IMR-90 (cell line): ENCODE results near the gene EIF4G3. TPM values are rescaled to one million over a fixed set of nuclear protein-coding genes. Genes with fewer than 3 reads are reported as not detected.

Experiments
- ATAC-seq: fragments of 200-7000 bp; cut with Tn5 transposase; 2 replicates; pipeline ENCODE4 v1.9.1; 2020; ENCODE audit warnings: low read depth, mild to moderate bottlenecking, moderate library complexity
- BruUV-seq: library from RNA; stranded (reverse); fragments of 400-500 nt; replicated peaks from 2 replicates; lab custom pipeline; 2021; lab: Mats Ljungman, UMichigan
- CTCF ChIA-PET: fragments of 300-600 bp; formaldehyde crosslinking; extraction: SDS; loops from one replicate; lab custom pipeline; 2021; ENCODE audit warnings: antibody characterized with exemption; lab: Yijun Ruan, JAX
- POLR2A ChIA-PET: fragments of 300-600 bp; sonication (Branson Sonifier 250); formaldehyde crosslinking; loops from one replicate; lab custom pipeline; 2022; ENCODE audit warnings: antibody characterized with exemption; ENCODE audit not compliant: unreplicated experiment; lab: Charles Lee
- DNase-seq: peaks from one replicate; pipeline ENCODE4 v3.0.0; 2013
- H2AFZ ChIP-seq: replicated peaks from 2 replicates; pipeline ENCODE3; 2013; ENCODE audit warnings: low read length, mild to moderate bottlenecking; ENCODE audit not compliant: poor library complexity
- H2AK5ac ChIP-seq: 2 replicates; pipeline ENCODE4 v1.6.1; 2013; ENCODE audit warnings: low read depth, low read length, inconsistent platforms
- H2AK9ac ChIP-seq: replicated peaks from 2 replicates; pipeline ENCODE3; 2013; ENCODE audit warnings: mild to moderate bottlenecking, low read depth, low read length, moderate library complexity; ENCODE audit not compliant: poor library complexity
- H2BK120ac ChIP-seq: 2 replicates; pipeline ENCODE4 v1.6.1; 2013; ENCODE audit warnings: low read depth, low read length, inconsistent platforms
- H2BK15ac ChIP-seq: 3 replicates; pipeline ENCODE4 v1.6.1; 2013; ENCODE audit warnings: low read depth, low read length, inconsistent platforms
- H2BK20ac ChIP-seq: 2 replicates; pipeline ENCODE4 v1.6.1; 2013; ENCODE audit warnings: low read depth, mild to moderate bottlenecking, inconsistent platforms, low read length, moderate library complexity
- H2BK5ac ChIP-seq: 2 replicates; pipeline ENCODE4 v1.6.1; 2013; ENCODE audit warnings: mild to moderate bottlenecking, low read depth, low read length, inconsistent platforms; ENCODE audit not compliant: poor library complexity, severe bottlenecking
- H3K14ac ChIP-seq: replicated peaks from 2 replicates; pipeline ENCODE4 v1.6.1; 2013; ENCODE audit warnings: low read depth, low read length, inconsistent platforms
- H3K18ac ChIP-seq: 2 replicates; pipeline ENCODE4 v1.6.1; 2013; ENCODE audit warnings: low read depth, low read length, control low read depth
- H3K23ac ChIP-seq: 2 replicates; pipeline ENCODE4 v1.6.1; 2013; ENCODE audit warnings: low read depth, low read length, inconsistent platforms
- H3K27ac ChIP-seq: 2 replicates; pipeline ENCODE4 v1.5.1; 2013; ENCODE audit warnings: mild to moderate bottlenecking, control low read depth, low read length; ENCODE audit not compliant: insufficient read depth
- H3K27me3 ChIP-seq: 2 replicates; pipeline ENCODE4 v1.6.1; 2013; ENCODE audit warnings: low read length; ENCODE audit not compliant: control insufficient read depth, insufficient read depth
- H3K36me3 ChIP-seq: 2 replicates; pipeline ENCODE4 v1.6.1; 2013; ENCODE audit warnings: low read length, mixed read lengths; ENCODE audit not compliant: control insufficient read depth, insufficient read depth
- H3K4ac ChIP-seq: 2 replicates; pipeline ENCODE4 v1.6.1; 2013; ENCODE audit warnings: low read depth, low read length, inconsistent platforms
- H3K4me1 ChIP-seq: 2 replicates; pipeline ENCODE4 v1.6.1; 2013; ENCODE audit warnings: low read length, mixed read lengths; ENCODE audit not compliant: control insufficient read depth, insufficient read depth
- H3K4me2 ChIP-seq: 2 replicates; pipeline ENCODE4 v1.6.1; 2013; ENCODE audit warnings: low read depth, mild to moderate bottlenecking, control low read depth, low read length, moderate library complexity
- H3K4me3 ChIP-seq: 2 replicates; pipeline ENCODE4 v1.5.1; 2013; ENCODE audit warnings: low read depth, mild to moderate bottlenecking, control low read depth, low read length, moderate library complexity; ENCODE audit not compliant: insufficient read depth
- H3K56ac ChIP-seq: 2 replicates; pipeline ENCODE4 v1.6.1; 2013; ENCODE audit warnings: low read length, inconsistent platforms; ENCODE audit not compliant: insufficient read depth; ENCODE audit errors: extremely low read depth
- H3K79me1 ChIP-seq, 2 experiments: 2 replicates each; pipeline ENCODE4 v1.6.1; 2013; ENCODE audit warnings: low read length in 2 of 2, inconsistent platforms in 1 of 2, low read depth in 1 of 2
- H3K9ac ChIP-seq: 2 replicates; pipeline ENCODE4 v1.6.1; 2013; ENCODE audit warnings: low read depth, low read length, control low read depth
- H3K9me1 ChIP-seq: 2 replicates; pipeline ENCODE4 v1.6.1; 2013; ENCODE audit warnings: low read length, inconsistent platforms; ENCODE audit not compliant: insufficient read depth
- H3K9me3 ChIP-seq: 2 replicates; pipeline ENCODE4 v1.6.1; 2013; ENCODE audit warnings: low read length; ENCODE audit not compliant: control insufficient read depth, insufficient read depth
- H4K20me1 ChIP-seq: 2 replicates; pipeline ENCODE4 v1.6.1; 2013; ENCODE audit warnings: low read length, inconsistent platforms; ENCODE audit not compliant: insufficient read depth
- H4K5ac ChIP-seq: 2 replicates; pipeline ENCODE4 v1.6.1; 2013; ENCODE audit warnings: mild to moderate bottlenecking, low read depth, low read length, control low read depth
- H4K8ac ChIP-seq, 2 experiments: 2 replicates each; pipeline ENCODE4 v1.6.1; 2013; ENCODE audit warnings: low read depth in 2 of 2, low read length in 2 of 2, control low read depth in 1 of 2, inconsistent platforms in 1 of 2
- H4K91ac ChIP-seq: 2 replicates; pipeline ENCODE4 v1.6.1; 2013; ENCODE audit warnings: low read depth, low read length, inconsistent platforms; ENCODE audit not compliant: insufficient read depth
- POLR2A ChIP-seq: IDR thresholded peaks from 2 replicates; pipeline ENCODE4 v1.6.1; 2012; ENCODE audit warnings: mild to moderate bottlenecking, low read depth, low read length
- RCOR1 ChIP-seq: IDR thresholded peaks from 2 replicates; pipeline ENCODE4 v1.6.1; 2012; ENCODE audit warnings: mild to moderate bottlenecking, low read length, improper control_type of control experiment; ENCODE audit not compliant: insufficient replicate concordance
- USF2 ChIP-seq: fragments of 150-350 bp; IDR thresholded peaks from 2 replicates; pipeline ENCODE4 v1.6.1; 2017; ENCODE audit warnings: mild to moderate bottlenecking, antibody characterized with exemption, low read length, low read depth
- WGBS, 2 experiments: methylation state at CpG; one replicate each; pipeline versions ENCODE4 v1.1.5 to v1.1.7; 2013; ENCODE audit warnings: missing lambda C conversion rate in 2 of 2; ENCODE audit not compliant: insufficient read length in 1 of 2; ENCODE audit errors: extremely low coverage in 2 of 2; 5-methylcytosine and 5-hydroxymethylcytosine counted together
- dilution Hi-C: fragments of 300-500 bp; cut with HindIII; formaldehyde crosslinking; loops from one replicate; pipeline ENCODE4 v1.14.3; 2018; ENCODE audit warnings: low sequenced_read_pairs; ENCODE audit not compliant: unreplicated experiment
- in situ Hi-C: fragments of 300-500 bp; cut with MboI; formaldehyde crosslinking; loops from 3 replicates; pipeline ENCODE4 v1.14.3; 2019; ENCODE audit warnings: low sequenced_read_pairs, inconsistent platforms, mixed read lengths
- intact Hi-C: fragments of 100-400 bp; cut with micrococcal nuclease; formaldehyde crosslinking; loops from 2 replicates; pipeline ENCODE4 v1.10.0; 2022
- microRNA-seq, 2 experiments: library from miRNA; stranded (forward) in 1 of 2; unstranded in 1 of 2; fragments of 10-50 nt in 1 of 2; fragments of <30 nt in 1 of 2; gene quantifications in 1 of 2; microRNA quantifications in 1 of 2; one replicate each; pipeline versions ENCODE3 to v1.1.0; 2013 to 2020; ENCODE audit not compliant: insufficient read depth in 1 of 2, insufficient read length in 1 of 2, unreplicated experiment in 1 of 2
- polyA plus RNA-seq, 3 experiments: library from polyadenylated mRNA; depleted of rRNA; stranded (reverse); fragments of >200 nt; gene quantifications; 2 replicates each; pipeline ENCODE4 v1.2.3, GENCODE V29; 2012; ENCODE audit warnings: low replicate concordance in 1 of 3
- small RNA-seq, 5 experiments: library from RNA; depleted of rRNA; stranded (forward); fragments of <200 nt; gene quantifications; one replicate each; pipeline ENCODE3, GENCODE V24; 2012
- total RNA-seq: library from RNA; depleted of rRNA; stranded (reverse); fragments of >200 nt; gene quantifications from 2 replicates; pipeline ENCODE4 v1.2.3, GENCODE V29; 2012; rRNA removed

The EIF4G3 gene
- total and polyA plus RNA-seq, 2 of the 4 experiments (the other 2 are of a cell fraction): 25.8 to 49.2 TPM

- H3K9ac ChIP-seq: no peak overlapping the region
- H3K4me3 ChIP-seq: no peak overlapping the region
- H3K36me3 ChIP-seq: peaks cover 68% of the 10 kb centered on the region
- H2BK15ac ChIP-seq: no peak overlapping the region
- H3K9me3 ChIP-seq: no peaks in the 10 kb centered on the region
- POLR2A ChIA-PET: no interaction called here
- no peak overlapping the region for H2BK5ac ChIP-seq
- peaks cover 24 to 39% of the 10 kb centered on the region in 2 experiments for H3K79me1 ChIP-seq
- DNase-seq (no peak), ATAC-seq (no peak)
- H4K8ac ChIP-seq: no peak overlapping the region
- TF ChIP-seq USF2: no peak
- no peak for TF ChIP-seq POLR2A
- no peak for TF ChIP-seq RCOR1
- peaks cover 8% of the 10 kb centered on the region; the same call in 1 of the 2 replicates for H4K20me1 ChIP-seq
- no peaks in the 10 kb centered on the region for H3K27me3 ChIP-seq
- H4K5ac ChIP-seq: no peak overlapping the region
- no peak overlapping the region for H2AK9ac ChIP-seq
- H3K4me1 ChIP-seq: peaks cover 2% of the 10 kb centered on the region; the same call in 1 of the 2 replicates
- no peak overlapping the region for H3K4me2 ChIP-seq
- dilution Hi-C loops (no loop called here), intact Hi-C loops (no loop called here), in situ Hi-C loops (no loop called here)
- CTCF ChIA-PET: no interaction called here
- no peak overlapping the region for H3K18ac ChIP-seq
- H3K56ac ChIP-seq: no peak overlapping the region
- H3K9me1 ChIP-seq: no peaks in the 10 kb centered on the region; the same call in 1 of the 2 replicates
- H3K4ac ChIP-seq: no peak overlapping the region
- H2AFZ ChIP-seq: no peak overlapping the region
- 100% methylated on average over 3 of the region's 6 CpGs; no CpG with 5 or more reads in 1 of the 2 experiments for WGBS, 2 experiments
- no peak overlapping the region for H3K14ac ChIP-seq
- no peak overlapping the region for H2BK120ac ChIP-seq
- no peak overlapping the region for H3K23ac ChIP-seq
- no peak overlapping the region for H4K91ac ChIP-seq
- BruUV-seq: no TSS peak
- H2AK5ac ChIP-seq: no peak overlapping the region
- no peak overlapping the region for H2BK20ac ChIP-seq
- no peak overlapping the region for H3K27ac ChIP-seq
Measured at GRCh38 chr1:20760322-20760721, 416.4 kb downstream of the EIF4G3 start.

Small RNA genes lying within 50 kb of the gene (microRNA-seq; reads per million reads assigned to microRNA genes)
- not detected for gene AL627311.1 (ENCODE audit: insufficient read depth, insufficient read length)
- 0 to 1.8 reads per million in 2 experiments for gene MIR1256 (ENCODE audit: insufficient read depth in 1 of 2, insufficient read length in 1 of 2, unreplicated experiment in 1 of 2)
- gene RNU7-200P (ENCODE audit: insufficient read depth, insufficient read length): not detected

Small RNA genes lying within 50 kb of the gene (small RNA-seq; reads per million reads assigned to genes)
- 0 reads per million in 5 experiments for gene AL627311.1
- 0 to 5.3 (median 3.6) reads per million in 5 experiments for gene MIR1256
- 0 reads per million in 5 experiments for gene RNU7-200P

Other genes with a start within 250 kb of the EIF4G3 start
- 60.0 and 61.8 TPM in 2 replicates for gene ECE1, start 113.6 kb upstream of the EIF4G3 start, total RNA-seq
- 124 and 133 TPM in 2 replicates for gene ECE1, start 113.6 kb upstream of the EIF4G3 start, polyA plus RNA-seq (2012; rRNA removed)